DMS153 (cell line): ENCODE data around the gene TYMS.

ENCODE experiments used
- DNase-seq: peaks from one replicate; lab custom pipeline; 2025; lab: John Stamatoyannopoulos, UW

The TYMS gene

DNA sequence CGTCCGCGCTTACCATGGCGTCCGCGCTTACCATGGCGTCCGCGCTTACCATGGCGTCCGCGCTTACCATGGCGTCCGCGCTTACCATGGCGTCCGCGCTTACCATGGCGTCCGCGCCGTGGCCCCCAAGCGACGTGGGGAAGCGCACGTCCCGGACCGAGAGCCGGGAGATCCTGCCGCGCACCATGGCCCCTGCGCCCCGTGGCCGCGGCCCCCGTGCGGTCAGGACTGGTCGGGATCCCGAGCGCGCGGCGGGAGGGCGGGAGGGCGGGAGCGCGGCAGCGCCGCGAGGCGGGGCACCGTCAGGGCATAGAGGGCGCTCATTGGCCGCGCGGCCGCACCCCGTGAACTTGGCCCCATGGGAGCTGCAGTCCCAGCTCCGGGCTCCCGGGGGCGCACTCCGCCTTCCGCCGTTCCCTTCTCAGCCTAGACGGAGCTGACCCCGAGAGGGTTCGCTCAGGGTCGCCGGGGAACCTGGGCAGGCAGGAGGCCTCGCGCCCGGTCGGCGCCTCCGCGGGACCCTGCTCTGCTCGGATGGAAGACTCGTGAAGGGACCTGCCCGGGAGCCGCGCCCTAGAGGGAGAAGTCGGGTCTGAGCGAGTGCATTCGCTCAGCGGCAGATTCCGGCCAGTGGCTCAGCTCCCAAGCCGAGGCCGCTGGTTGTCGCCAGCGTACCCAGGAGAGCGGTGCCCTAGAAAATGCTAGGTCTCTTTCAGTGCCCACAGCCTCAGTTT lies 55.1 kb downstream of the TYMS start, which contains the start of gene ENOSF1:
Gene ENOSF1, minus strand, starts transcription at position 230 of the 734 bp plus-strand sequence. Its CDS starts 43 bp downstream, at position 187.
- DNase-seq: peak; percentile 62

DNA sequence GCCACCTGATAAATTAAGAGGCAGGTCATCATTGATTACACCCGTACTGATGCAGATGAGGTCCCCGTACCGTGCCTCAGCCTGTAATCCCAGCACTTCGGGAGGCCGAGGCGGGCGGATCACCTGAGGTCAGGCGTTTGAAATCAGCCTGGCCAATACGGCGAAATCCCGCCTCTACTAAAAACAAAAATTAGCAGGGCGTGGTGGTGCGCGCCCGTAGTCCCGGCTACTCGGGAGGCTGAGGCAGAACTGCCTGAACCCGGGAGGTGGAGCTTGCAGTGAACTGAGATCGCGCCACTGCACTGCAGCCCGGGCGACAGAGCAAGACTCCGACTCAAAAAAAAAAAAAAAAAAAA lies 55.7 kb downstream of the TYMS start:
- DNase-seq: no peak

- DNase-seq: no peak
Observed at GRCh38 chr18:715626-716025, 58.2 kb downstream of the TYMS start.

DNA sequence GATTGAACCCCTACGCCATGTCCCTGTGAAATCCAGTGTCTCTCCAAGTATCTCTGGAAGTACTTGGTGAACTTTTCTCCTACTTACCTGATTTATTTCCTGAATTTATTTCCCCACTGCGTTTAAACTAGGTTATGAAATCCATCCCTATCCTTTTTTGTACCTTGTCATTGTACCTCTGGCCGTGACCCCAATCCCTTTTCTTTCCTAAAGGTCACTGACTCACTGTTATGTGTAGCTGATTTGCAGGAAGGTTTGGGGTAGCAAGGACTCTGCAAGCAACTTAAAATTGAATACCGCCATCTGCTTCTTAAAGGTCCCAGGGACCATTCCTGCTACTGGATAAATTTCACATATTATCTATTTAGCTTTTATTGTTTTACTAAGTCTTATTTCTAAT lies 59.5 kb downstream of the TYMS start:
- DNase-seq: no peak
